H9 (cell line): Measurements from ENCODE around the gene CACNA1F. TPM values are rescaled to one million over a fixed set of nuclear protein-coding genes. Genes with fewer than 3 reads are reported as not detected.

Experiments used
- DNase-seq: peaks from one replicate; pipeline ENCODE4 v3.0.0-alpha.2; 2017
- H2AFZ ChIP-seq: one replicate; pipeline ENCODE4 v1.6.1; 2013; ENCODE audit warnings: mild to moderate bottlenecking, low read length, control low read depth, moderate library complexity
- H2AK5ac ChIP-seq: 2 replicates; pipeline ENCODE4 v1.6.1; 2013; ENCODE audit warnings: low read length, control low read depth, mixed read lengths; ENCODE audit not compliant: insufficient read length
- H2BK120ac ChIP-seq: one replicate; pipeline ENCODE4 v1.6.1; 2013; ENCODE audit warnings: low read depth, mild to moderate bottlenecking, low read length, control low read depth, inconsistent platforms; ENCODE audit not compliant: poor library complexity, severe bottlenecking
- H2BK12ac ChIP-seq: 2 replicates; pipeline ENCODE4 v1.6.1; 2013; ENCODE audit warnings: low read length, control low read depth, mixed read lengths, low read depth; ENCODE audit not compliant: insufficient read length
- H2BK15ac ChIP-seq: 2 replicates; pipeline ENCODE4 v1.6.1; 2013; ENCODE audit warnings: low read depth, low read length, control low read depth
- H2BK20ac ChIP-seq: one replicate; pipeline ENCODE4 v1.6.1; 2013; ENCODE audit warnings: low read depth, mild to moderate bottlenecking, low read length, control low read depth, inconsistent platforms; ENCODE audit not compliant: poor library complexity, severe bottlenecking
- H2BK5ac ChIP-seq: 2 replicates; pipeline ENCODE4 v1.6.1; 2013; ENCODE audit warnings: low read length, control low read depth, mixed read lengths; ENCODE audit not compliant: insufficient read length
- H3K14ac ChIP-seq: 2 replicates; pipeline ENCODE4 v1.6.1; 2013; ENCODE audit warnings: low read length, control low read depth; ENCODE audit not compliant: insufficient read depth
- H3K18ac ChIP-seq: 2 replicates; pipeline ENCODE4 v1.6.1; 2013; ENCODE audit warnings: low read depth, mild to moderate bottlenecking, mixed read lengths, low read length, control low read depth; ENCODE audit not compliant: insufficient read length
- H3K23ac ChIP-seq: 2 replicates; pipeline ENCODE4 v1.6.1; 2013; ENCODE audit warnings: low read length, control low read depth, mixed read lengths, low read depth; ENCODE audit not compliant: insufficient read length
- H3K23me2 ChIP-seq: 2 replicates; pipeline ENCODE4 v1.6.1; 2013; ENCODE audit warnings: low read depth, mild to moderate bottlenecking, mixed read lengths, low read length, control low read depth; ENCODE audit not compliant: insufficient read length, poor library complexity, severe bottlenecking
- H3K27ac ChIP-seq: 2 replicates; pipeline ENCODE4 v1.5.1; 2013; ENCODE audit warnings: low read length, control low read depth, mixed read lengths, low read depth; ENCODE audit not compliant: insufficient read length
- H3K27me3 ChIP-seq: 2 replicates; pipeline ENCODE4 v1.6.1; 2013; ENCODE audit warnings: low read length, control low read depth, inconsistent platforms; ENCODE audit not compliant: insufficient read depth
- H3K4ac ChIP-seq: 2 replicates; pipeline ENCODE4 v1.6.1; 2013; ENCODE audit warnings: low read depth, mild to moderate bottlenecking, control low read depth, inconsistent platforms, low read length, moderate library complexity
- H3K4me1 ChIP-seq: 2 replicates; pipeline ENCODE4 v1.6.1; 2013; ENCODE audit warnings: low read length, control low read depth, inconsistent platforms; ENCODE audit not compliant: insufficient read depth
- H3K4me2 ChIP-seq: 2 replicates; pipeline ENCODE4 v1.6.1; 2013; ENCODE audit warnings: low read length, control low read depth, mixed read lengths; ENCODE audit not compliant: insufficient read length, insufficient read depth
- H3K56ac ChIP-seq: 2 replicates; pipeline ENCODE4 v1.6.1; 2013; ENCODE audit warnings: low read depth, mild to moderate bottlenecking, mixed read lengths, low read length, control low read depth; ENCODE audit not compliant: insufficient read length
- H3K79me1 ChIP-seq: 2 replicates; pipeline ENCODE4 v1.6.1; 2013; ENCODE audit warnings: low read depth, mild to moderate bottlenecking, moderate library complexity, low read length, control low read depth, inconsistent platforms; ENCODE audit not compliant: insufficient read depth, poor library complexity, severe bottlenecking
- H3K79me2 ChIP-seq: 2 replicates; pipeline ENCODE4 v1.6.1; 2013; ENCODE audit warnings: low read length, control low read depth, inconsistent platforms; ENCODE audit not compliant: insufficient read depth
- H3K9ac ChIP-seq: 2 replicates; pipeline ENCODE4 v1.6.1; 2013; ENCODE audit warnings: low read length, control low read depth, mixed read lengths; ENCODE audit not compliant: insufficient read length; ENCODE audit errors: extremely low read depth
- H3K9me3 ChIP-seq: one replicate; pipeline ENCODE4 v1.6.1; 2013; ENCODE audit warnings: low read depth, low read length, inconsistent platforms; ENCODE audit not compliant: control insufficient read depth
- H3T11ph ChIP-seq: one replicate; pipeline ENCODE4 v1.6.1; 2013; ENCODE audit warnings: mild to moderate bottlenecking, low read length, control low read depth, inconsistent platforms
- H4K20me1 ChIP-seq: one replicate; pipeline ENCODE4 v1.6.1; 2013; ENCODE audit not compliant: control insufficient read depth, insufficient read length, insufficient read depth
- H4K5ac ChIP-seq: 2 replicates; pipeline ENCODE4 v1.6.1; 2013; ENCODE audit warnings: low read depth, mild to moderate bottlenecking, mixed read lengths, low read length, control low read depth; ENCODE audit not compliant: insufficient read length
- H4K8ac ChIP-seq: replicated peaks from 2 replicates; pipeline ENCODE4 v1.6.1; 2013; ENCODE audit warnings: low read length, control low read depth, mixed read lengths, low read depth; ENCODE audit not compliant: insufficient read length
- H4K91ac ChIP-seq: 2 replicates; pipeline ENCODE4 v1.6.1; 2013; ENCODE audit warnings: low read depth, mild to moderate bottlenecking, moderate library complexity, mixed read lengths, low read length, control low read depth; ENCODE audit not compliant: insufficient read length
- H3K27ac Mint-ChIP-seq, 3 experiments: 2 replicates in 2 of 3; 3 replicates in 1 of 3; pipeline ENCODE4 v1.8.0; 2020 to 2021; ENCODE audit warnings: mixed read lengths in 3 of 3, mild to moderate bottlenecking in 1 of 3, moderate library complexity in 1 of 3
- H3K27me3 Mint-ChIP-seq: 2 replicates; pipeline ENCODE4 v1.8.0; 2021; ENCODE audit warnings: low read depth, mild to moderate bottlenecking, moderate library complexity, mixed read lengths
- H3K36me3 Mint-ChIP-seq, 3 experiments: 2 replicates in 2 of 3; 3 replicates in 1 of 3; pipeline ENCODE4 v1.8.0; 2020 to 2021; ENCODE audit warnings: low read depth in 3 of 3, mixed read lengths in 3 of 3; ENCODE audit not compliant: insufficient read depth in 1 of 3
- H3K4me1 Mint-ChIP-seq, 2 experiments: 2 replicates each; pipeline ENCODE4 v1.8.0; 2020; ENCODE audit warnings: mixed read lengths in 2 of 2
- H3K4me3 Mint-ChIP-seq, 2 experiments: 2 replicates in 1 of 2; 3 replicates in 1 of 2; pipeline ENCODE4 v1.8.0; 2020 to 2021; ENCODE audit warnings: mild to moderate bottlenecking in 2 of 2, mixed read lengths in 2 of 2, moderate library complexity in 1 of 2
- H3K9me3 Mint-ChIP-seq, 2 experiments: 2 replicates in 1 of 2; 3 replicates in 1 of 2; pipeline ENCODE4 v1.8.0; 2020; ENCODE audit warnings: mild to moderate bottlenecking in 2 of 2, mixed read lengths in 2 of 2, moderate library complexity in 1 of 2
- CTCF ChIP-seq: fragments of 200-600 bp; sonication (generic); conservative IDR thresholded peaks from 3 replicates; pipeline ENCODE4 v1.8.0; 2021; ENCODE audit warnings: antibody characterized with exemption, mild to moderate bottlenecking
- WGBS: extraction: QIAGEN DNeasy Blood & Tissue Kit; methylation state at CpG from one replicate; pipeline ENCODE4 v1.1.7; 2013; ENCODE audit warnings: missing lambda C conversion rate, low lambda C conversion rate, mixed read lengths; ENCODE audit not compliant: insufficient read length; ENCODE audit errors: extremely low coverage; 5-methylcytosine and 5-hydroxymethylcytosine counted together
- total RNA-seq: library from RNA; stranded (reverse); gene quantifications from 2 replicates; pipeline ENCODE4 v1.2.1, GENCODE V29; 2021

CACNA1F gene
- total RNA-seq, 1 experiment from 2014 or later, result 1.4 TPM

- Histone ChIP-seq H3K79me2 (no peaks in the 10 kb centered on the region), H4K8ac (no peak overlapping the region), H3K4me2 (no peak overlapping the region), H4K20me1 (no peaks in the 10 kb centered on the region), H3K18ac (no peak overlapping the region), H2BK120ac (no peak overlapping the region), H3K27me3 (no peaks in the 10 kb centered on the region), H3K23me2 (no peaks in the 10 kb centered on the region), H3K79me1 (no peaks in the 10 kb centered on the region), H4K91ac (no peak overlapping the region), H2BK12ac (no peak overlapping the region), H3K56ac (no peak overlapping the region), H3K4ac (no peak overlapping the region), H3K4me1 (no peaks in the 10 kb centered on the region), H2BK20ac (no peak overlapping the region), H2AK5ac (no peak overlapping the region), H2BK15ac (no peak overlapping the region), H4K5ac (no peak overlapping the region), H2BK5ac (no peak overlapping the region), H3K9me3 (peaks cover 27% of the 10 kb centered on the region), H3K23ac (no peak overlapping the region), H2AFZ (no peak overlapping the region), H3K27ac (no peak overlapping the region), H3K14ac (no peak overlapping the region), H3T11ph (no peak overlapping the region), H3K9ac (no peak overlapping the region)
- H3K27me3 Mint-ChIP-seq, result peaks cover 1% of the 10 kb centered on the region; the same call in 1 of the 2 replicates
- H3K36me3 Mint-ChIP-seq, result peaks cover 3 to 29% (median 10%) of the 10 kb centered on the region in 3 experiments; a peak in 6 of 7 replicates
- H3K9me3 Mint-ChIP-seq, result peaks cover 50 to 79% of the 10 kb centered on the region in 2 experiments
- DNase-seq, result no peak
- no peaks in the 10 kb centered on the region; a peak in 1 of 4 replicates for H3K4me1 Mint-ChIP-seq
- TF ChIP-seq CTCF, result no peak
- no peak overlapping the region; a peak in 1 of 5 replicates for H3K4me3 Mint-ChIP-seq
- no CpG with 5 or more reads among the region's 7 CpGs for WGBS
- no peak overlapping the region for H3K27ac Mint-ChIP-seq
Observed at GRCh38 chrX:49238735-49239134, 5.6 kb upstream of the CACNA1F start.
